Endodermal cell (in vitro differentiated cells): ENCODE results near the gene CD99. TPM values are rescaled to one million over a fixed set of nuclear protein-coding genes. Genes with fewer than 3 reads are reported as not detected.

Experiments
- DNase-seq: peaks from one replicate; pipeline ENCODE4 v3.0.0-alpha.2; 2017
- H3K27ac ChIP-seq: 2 replicates; pipeline ENCODE4 v1.5.1; 2013; ENCODE audit warnings: mild to moderate bottlenecking, low read depth, low read length, moderate library complexity
- H3K27me3 ChIP-seq: 2 replicates; pipeline ENCODE4 v1.6.1; 2013; ENCODE audit warnings: mild to moderate bottlenecking, low read length, moderate library complexity; ENCODE audit not compliant: insufficient read depth, control insufficient read depth, poor library complexity, severe bottlenecking
- H3K36me3 ChIP-seq: 2 replicates; pipeline ENCODE4 v1.7.0; 2013; ENCODE audit warnings: mild to moderate bottlenecking, low read length, moderate library complexity; ENCODE audit not compliant: control insufficient read depth, insufficient read depth
- H3K4me1 ChIP-seq: one replicate; pipeline ENCODE4 v1.7.0; 2013; ENCODE audit warnings: low read length; ENCODE audit not compliant: control insufficient read depth, insufficient read depth
- H3K4me3 ChIP-seq: 2 replicates; pipeline ENCODE4 v1.5.1; 2013; ENCODE audit warnings: mild to moderate bottlenecking, low read length, moderate library complexity
- H3K9ac ChIP-seq: 2 replicates; pipeline ENCODE4 v1.6.1; 2013; ENCODE audit warnings: mild to moderate bottlenecking, low read length, moderate library complexity; ENCODE audit not compliant: poor library complexity, severe bottlenecking; ENCODE audit errors: extremely low read depth
- H3K9me3 ChIP-seq: 2 replicates; pipeline ENCODE4 v1.6.1; 2013; ENCODE audit warnings: mild to moderate bottlenecking, low read length, moderate library complexity; ENCODE audit not compliant: control insufficient read depth
- H3K27ac Mint-ChIP-seq: 2 replicates; pipeline ENCODE4 v1.8.0; 2020; ENCODE audit warnings: mixed read lengths
- H3K27me3 Mint-ChIP-seq: 2 replicates; pipeline ENCODE4 v1.8.0; 2021; ENCODE audit warnings: mild to moderate bottlenecking, mixed read lengths; ENCODE audit not compliant: insufficient read depth
- H3K36me3 Mint-ChIP-seq: 2 replicates; pipeline ENCODE4 v1.8.0; 2020; ENCODE audit warnings: low read depth, mixed read lengths
- H3K4me1 Mint-ChIP-seq: 2 replicates; pipeline ENCODE4 v1.8.0; 2020; ENCODE audit warnings: mixed read lengths
- H3K4me3 Mint-ChIP-seq: 2 replicates; pipeline ENCODE4 v1.8.0; 2020; ENCODE audit warnings: mild to moderate bottlenecking, moderate library complexity, mixed read lengths
- H3K9me3 Mint-ChIP-seq: 2 replicates; pipeline ENCODE4 v1.8.0; 2020; ENCODE audit warnings: mild to moderate bottlenecking, mixed read lengths
- WGBS, 2 experiments: methylation state at CpG; one replicate each; pipeline versions ENCODE4 v1.1.5 to v1.1.7; 2013; ENCODE audit warnings: missing lambda C conversion rate in 2 of 2, mixed read lengths in 1 of 2; ENCODE audit not compliant: insufficient coverage in 1 of 2, insufficient read length in 1 of 2; 5-methylcytosine and 5-hydroxymethylcytosine counted together
- total RNA-seq, 2 donors: library from RNA; stranded (reverse); fragmentation: NEBNext Ultra II Directional in 1 of 2; extraction: Animal tissue kit (Norgen Biotek cat#: 25700) in 1 of 2; gene quantifications; 2 replicates in 1 of 2; 3 replicates in 1 of 2; pipeline ENCODE4 v1.2.1, GENCODE V29; 2021
- TF ChIP-seq, protein P1 (sequence below): fragments of 200-600 bp; sonication (generic); conservative IDR thresholded peaks from 2 replicates; pipeline ENCODE4 v1.5.0; 2021; ENCODE audit warnings: antibody characterized with exemption, mild to moderate bottlenecking

The CD99 gene
- total RNA-seq, 2 donors from 2014 or later = 314 to 397 TPM

DNA sequence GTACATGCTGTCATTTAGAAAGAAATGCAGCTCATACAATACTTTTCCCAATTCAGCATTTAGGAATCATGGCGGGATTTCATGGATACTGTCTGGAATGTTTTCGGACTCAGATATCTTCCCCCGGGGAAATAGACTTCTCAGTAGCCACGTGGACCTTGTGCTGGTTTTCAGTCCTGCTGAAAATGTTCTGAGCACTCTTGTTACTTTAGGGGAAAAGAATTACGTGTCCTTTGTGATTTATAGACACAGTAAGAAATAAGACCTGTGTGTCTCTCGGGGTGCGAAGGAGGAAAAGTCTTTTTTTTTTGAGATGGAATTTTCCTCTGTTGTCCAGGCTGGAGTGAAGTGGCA is 3.8 kb downstream of the CD99 start:
- no peak overlapping the region for H3K27ac Mint-ChIP-seq
- peaks cover 24% of the 10 kb centered on the region for H3K27me3 Mint-ChIP-seq
- H3K4me1 Mint-ChIP-seq = peaks cover 27% of the 10 kb centered on the region

DNA sequence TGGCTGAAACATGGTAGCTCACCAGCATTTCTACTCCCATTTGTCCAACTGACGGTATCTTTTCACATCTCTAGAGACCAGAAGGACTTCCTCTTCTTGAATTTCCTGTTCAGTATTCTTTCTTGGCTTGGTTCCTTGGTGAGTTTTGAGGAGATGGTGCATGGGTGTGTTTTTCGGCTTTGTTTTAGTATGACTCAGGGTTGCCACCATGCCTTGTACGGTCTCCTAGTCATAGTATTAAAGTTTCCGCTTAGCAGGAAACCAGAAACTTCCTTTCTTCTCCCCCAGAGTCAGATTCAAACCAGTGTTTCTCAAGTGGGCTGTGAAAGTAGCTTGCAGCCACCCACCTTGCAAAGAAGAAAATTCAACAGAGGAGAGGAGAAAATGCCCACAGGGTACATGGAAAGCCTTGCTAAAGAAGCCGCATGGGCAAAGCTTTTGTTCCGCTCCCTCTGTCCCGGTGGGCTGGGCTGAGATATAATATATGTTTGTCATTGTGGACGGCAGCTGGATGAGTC is 5.7 kb downstream of the CD99 start:
- H3K27ac ChIP-seq = no peak overlapping the region

More for the DNA sequence above, 3.8 kb downstream of the CD99 start:
- TF ChIP-seq, protein P1, sequence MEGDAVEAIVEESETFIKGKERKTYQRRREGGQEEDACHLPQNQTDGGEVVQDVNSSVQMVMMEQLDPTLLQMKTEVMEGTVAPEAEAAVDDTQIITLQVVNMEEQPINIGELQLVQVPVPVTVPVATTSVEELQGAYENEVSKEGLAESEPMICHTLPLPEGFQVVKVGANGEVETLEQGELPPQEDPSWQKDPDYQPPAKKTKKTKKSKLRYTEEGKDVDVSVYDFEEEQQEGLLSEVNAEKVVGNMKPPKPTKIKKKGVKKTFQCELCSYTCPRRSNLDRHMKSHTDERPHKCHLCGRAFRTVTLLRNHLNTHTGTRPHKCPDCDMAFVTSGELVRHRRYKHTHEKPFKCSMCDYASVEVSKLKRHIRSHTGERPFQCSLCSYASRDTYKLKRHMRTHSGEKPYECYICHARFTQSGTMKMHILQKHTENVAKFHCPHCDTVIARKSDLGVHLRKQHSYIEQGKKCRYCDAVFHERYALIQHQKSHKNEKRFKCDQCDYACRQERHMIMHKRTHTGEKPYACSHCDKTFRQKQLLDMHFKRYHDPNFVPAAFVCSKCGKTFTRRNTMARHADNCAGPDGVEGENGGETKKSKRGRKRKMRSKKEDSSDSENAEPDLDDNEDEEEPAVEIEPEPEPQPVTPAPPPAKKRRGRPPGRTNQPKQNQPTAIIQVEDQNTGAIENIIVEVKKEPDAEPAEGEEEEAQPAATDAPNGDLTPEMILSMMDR = no peak
- Mint-ChIP-seq H3K4me3 (no peak overlapping the region), H3K9me3 (no peaks in the 10 kb centered on the region), H3K36me3 (peaks cover 53% of the 10 kb centered on the region)
- Histone ChIP-seq H3K27me3 (peaks cover 16% of the 10 kb centered on the region), H3K4me3 (no peak overlapping the region), H3K9me3 (no peaks in the 10 kb centered on the region), H3K9ac (no peak overlapping the region), H3K27ac (no peak overlapping the region), H3K36me3 (peaks cover 28% of the 10 kb centered on the region), H3K4me1 (peaks cover 8% of the 10 kb centered on the region)
- DNase-seq = no peak
- WGBS, 2 experiments = 93 to 98% methylated on average over 6 to 7 of the region's 7 CpGs

DNA sequence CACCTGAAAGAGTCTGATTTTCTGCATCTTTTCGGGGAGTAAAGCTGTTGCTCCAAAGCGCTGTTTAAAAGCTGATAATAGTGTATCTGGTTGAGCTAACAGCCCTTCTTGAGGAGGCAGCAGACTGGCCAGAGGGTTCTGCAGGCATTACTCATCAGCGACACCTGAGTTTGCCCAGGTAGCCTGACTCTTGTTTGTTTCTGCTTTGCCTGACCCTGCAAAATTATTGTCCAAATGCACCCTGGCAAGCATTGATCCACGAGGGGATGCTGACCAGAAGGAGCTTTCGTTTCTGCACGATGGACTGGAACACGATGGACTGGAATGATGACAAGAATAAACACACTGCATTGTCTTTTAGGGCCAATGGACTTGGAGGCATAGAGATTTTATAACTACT is 6.2 kb downstream of the CD99 start:
- Mint-ChIP-seq H3K27me3 (peaks cover 20% of the 10 kb centered on the region), H3K27ac (no peak overlapping the region), H3K36me3 (peaks cover 63% of the 10 kb centered on the region), H3K9me3 (no peaks in the 10 kb centered on the region), H3K4me1 (peaks cover 29% of the 10 kb centered on the region), H3K4me3 (no peak overlapping the region)
- TF ChIP-seq, protein P1 = no peak
- H3K36me3 ChIP-seq = peaks cover 32% of the 10 kb centered on the region
- DNase-seq = no peak
- 97 to 98% methylated on average over 6 to 7 of the region's 7 CpGs for WGBS, 2 experiments
- H3K27me3 ChIP-seq = peaks cover 16% of the 10 kb centered on the region
- no peak overlapping the region for H3K9ac ChIP-seq
- peaks cover 3% of the 10 kb centered on the region for H3K4me1 ChIP-seq
- H3K9me3 ChIP-seq = no peaks in the 10 kb centered on the region
- H3K4me3 ChIP-seq = no peak overlapping the region
- H3K27ac ChIP-seq = no peak overlapping the region

More for the DNA sequence above, 5.7 kb downstream of the CD99 start:
- Mint-ChIP-seq H3K4me3 (no peak overlapping the region), H3K27me3 (peaks cover 20% of the 10 kb centered on the region), H3K36me3 (peaks cover 63% of the 10 kb centered on the region), H3K27ac (no peak overlapping the region), H3K9me3 (no peaks in the 10 kb centered on the region), H3K4me1 (peaks cover 30% of the 10 kb centered on the region)
- Histone ChIP-seq H3K27me3 (peaks cover 16% of the 10 kb centered on the region), H3K36me3 (peaks cover 32% of the 10 kb centered on the region), H3K9ac (no peak overlapping the region), H3K4me1 (peaks cover 3% of the 10 kb centered on the region), H3K4me3 (no peak overlapping the region), H3K9me3 (no peaks in the 10 kb centered on the region)
- DNase-seq = no peak
- TF ChIP-seq, protein P1 = no peak
- WGBS, 2 experiments = 92 to 100% methylated on average over 2 to 8 of the region's 8 CpGs
